ENCODE measurements around the gene CD200. TPM values are rescaled to one million over a fixed set of nuclear protein-coding genes. Genes with fewer than 3 reads are reported as not detected.

The CD200 gene
- total and polyA plus RNA-seq, 2 of the 4 experiments (the other 2 are of a cell fraction) = 1.1 to 1.7 TPM

GRCh38 chr3:112302881-112303763 lies 29.8 kb upstream of the CD200 start:
- no peaks in the 10 kb centered on the region for H3K27me3 ChIP-seq (ENCODE audit: control insufficient read depth, insufficient read depth, low read length)
- DNase-seq = peak; percentile 11

More at GRCh38 chr3:112302881-112303763, 29.8 kb upstream of the CD200 start:
- in situ Hi-C loops (cut with MboI; ENCODE audit: low sequenced_read_pairs) (loop anchor here (25.0 kb wide), 1 partner anchor 684 kb away; the partner anchor contains the start of genes CD200R1 and GTPBP8), intact Hi-C loops (cut with micrococcal nuclease) (no loop called here), dilution Hi-C loops (cut with HindIII; ENCODE audit: low sequenced_read_pairs, unreplicated experiment) (loop anchor here (25.0 kb wide), 1 partner anchor 209 kb away; no protein-coding TSS in a partner anchor)
- Histone ChIP-seq H4K20me1 (ENCODE audit: insufficient read depth, low read length) (no peaks in the 10 kb centered on the region), H3K27ac (ENCODE audit: insufficient read depth, low read length) (no peak overlapping the region), H3K4me1 (ENCODE audit: control insufficient read depth, insufficient read depth, low read length) (peaks cover 10% of the 10 kb centered on the region), H2AK5ac (ENCODE audit: low read depth, low read length) (no peak overlapping the region), H3K9ac (ENCODE audit: low read depth, low read length) (peak overlapping the region; percentile 46), H2BK20ac (ENCODE audit: low read depth, low read length) (peak overlapping the region; percentile 59; the same call in 1 of the 2 replicates), H3K56ac (ENCODE audit: extremely low read depth, insufficient read depth, low read length) (peak overlapping the region; percentile 39; the same call in 1 of the 2 replicates), H3K23ac (ENCODE audit: low read depth, low read length) (peak overlapping the region; percentile 83), H3K9me3 (ENCODE audit: control insufficient read depth, insufficient read depth, low read length) (no peaks in the 10 kb centered on the region), H2AK9ac (replicated peaks; ENCODE audit: low read depth, low read length, poor library complexity) (peak overlapping the region; percentile 42), H3K36me3 (ENCODE audit: control insufficient read depth, insufficient read depth, low read length) (no peaks in the 10 kb centered on the region), H2BK120ac (ENCODE audit: low read depth, low read length) (peak overlapping the region; percentile 74), H4K5ac (ENCODE audit: low read depth, low read length) (peak overlapping the region; percentile 52), H3K4me3 (ENCODE audit: insufficient read depth, low read depth, low read length) (peak overlapping the region; percentile 27), H4K8ac (ENCODE audit: low read depth in 2 of 2, low read length in 2 of 2) (peak overlapping the region; percentile 32 to 83), H3K18ac (ENCODE audit: low read depth, low read length) (peak overlapping the region; percentile 22; the same call in 1 of the 2 replicates), H2BK5ac (ENCODE audit: low read depth, low read length, poor library complexity, severe bottlenecking) (no peak overlapping the region), H3K14ac (replicated peaks; ENCODE audit: low read depth, low read length) (peak overlapping the region; percentile 70), H3K79me1 (ENCODE audit: low read depth in 1 of 2, low read length in 2 of 2) (no peaks in the 10 kb centered on the region), H2AFZ (replicated peaks; ENCODE audit: low read length, poor library complexity) (peak overlapping the region; percentile 92), H3K4me2 (ENCODE audit: low read depth, low read length) (peak overlapping the region; percentile 78), H3K4ac (ENCODE audit: low read depth, low read length) (peak overlapping the region; percentile 38; the same call in 1 of the 2 replicates), H2BK15ac (ENCODE audit: low read depth, low read length) (peak overlapping the region; percentile 71; the same call in 2 of the 3 replicates), H3K9me1 (ENCODE audit: insufficient read depth, low read length) (no peaks in the 10 kb centered on the region), H4K91ac (ENCODE audit: insufficient read depth, low read depth, low read length) (peak overlapping the region; percentile 21; the same call in 1 of the 2 replicates)
- CTCF ChIA-PET = interaction anchor here (1.0 to 1.7 kb wide), 3 partner anchors 10 to 19 kb away, joined by 3 to 8 read pairs (median 5); no protein-coding TSS in a partner anchor
- ATAC-seq (ENCODE audit: low read depth) = peak; percentile 53
- TF ChIP-seq USF2 (IDR thresholded peaks at IDR 0.05; ENCODE audit: low read depth, low read length) = no peak
- TF ChIP-seq NFE2L2 (IDR thresholded peaks at IDR 0.05; ENCODE audit: low read depth, low read length) = no peak
- no peak for TF ChIP-seq ELK1 (IDR thresholded peaks at IDR 0.05; ENCODE audit: borderline replicate concordance, low read depth, low read length)
- TF ChIP-seq FOS (IDR thresholded peaks at IDR 0.05; ENCODE audit: low read depth, low read length) = no peak
- TF ChIP-seq MAFK (IDR thresholded peaks at IDR 0.05; ENCODE audit: low read depth, low read length) = no peak
- no peak for TF ChIP-seq MXI1 (IDR thresholded peaks at IDR 0.05; ENCODE audit: borderline replicate concordance, low read depth, low read length)
- no peak for TF ChIP-seq POLR2A (IDR thresholded peaks at IDR 0.05; ENCODE audit: low read depth, low read length)
- 3% methylated on average over 8 of the region's 12 CpGs; no CpG with 5 or more reads in 1 of the 2 experiments for WGBS, 2 experiments (ENCODE audit: extremely low coverage in 2 of 2, insufficient read length in 1 of 2)
- BruUV-seq (replicated peaks) = no TSS peak
- POLR2A ChIA-PET (ENCODE audit: unreplicated experiment) = no interaction called here

All from IMR-90 (cell line).